GM12875 (cell line): ENCODE measurements around the gene APOC1.

Experiments
- H3K4me3 ChIP-seq: one replicate; pipeline ENCODE4 v1.5.1; 2011; ENCODE audit warnings: low read depth, low read length, control low read depth
- CTCF ChIP-seq: IDR thresholded peaks from 2 replicates; pipeline ENCODE4 v1.5.1; 2011; ENCODE audit warnings: low read depth, mild to moderate bottlenecking, control low read depth, inconsistent platforms, low read length, moderate library complexity, borderline replicate concordance; ENCODE audit not compliant: insufficient read depth

Gene APOC1

GRCh38 chr19:44943801-44944249 lies 29.4 kb downstream of the APOC1 start:
- peak; percentile 28; the same call in 1 of the 2 replicates for TF ChIP-seq CTCF
- H3K4me3 ChIP-seq, result no peak overlapping the region

DNA sequence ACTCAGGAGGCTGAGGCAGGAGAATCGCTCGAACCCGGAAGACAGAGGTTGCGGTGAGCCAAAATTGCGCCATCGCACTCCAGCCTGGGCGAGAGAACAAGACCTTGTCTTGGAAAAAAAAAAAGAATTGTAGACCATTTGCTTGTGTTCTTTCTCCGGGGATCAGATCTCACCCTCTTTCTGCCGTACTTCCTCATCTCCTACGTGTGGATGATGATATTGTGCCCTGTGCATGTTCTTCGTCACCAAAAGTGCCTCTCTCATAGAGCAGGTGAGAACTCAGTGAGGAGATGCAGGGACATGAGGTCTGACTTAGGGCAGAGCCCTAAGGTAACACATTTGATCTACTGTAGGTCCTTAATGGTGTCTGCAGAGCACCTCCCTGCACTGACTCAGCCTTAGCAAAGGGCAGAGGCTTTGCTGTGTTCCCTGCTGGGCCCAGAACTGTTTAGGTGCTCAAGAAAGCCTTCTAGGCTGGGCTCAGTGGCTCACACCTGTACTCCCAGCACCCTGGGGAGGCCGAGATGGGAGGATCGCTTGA lies 32.7 kb downstream of the APOC1 start:
- no peak overlapping the region for H3K4me3 ChIP-seq
- TF ChIP-seq CTCF, result no peak

- no peak overlapping the region for H3K4me3 ChIP-seq
- no peak for TF ChIP-seq CTCF
Observed at GRCh38 chr19:44948237-44948636, 33.8 kb downstream of the APOC1 start.

DNA sequence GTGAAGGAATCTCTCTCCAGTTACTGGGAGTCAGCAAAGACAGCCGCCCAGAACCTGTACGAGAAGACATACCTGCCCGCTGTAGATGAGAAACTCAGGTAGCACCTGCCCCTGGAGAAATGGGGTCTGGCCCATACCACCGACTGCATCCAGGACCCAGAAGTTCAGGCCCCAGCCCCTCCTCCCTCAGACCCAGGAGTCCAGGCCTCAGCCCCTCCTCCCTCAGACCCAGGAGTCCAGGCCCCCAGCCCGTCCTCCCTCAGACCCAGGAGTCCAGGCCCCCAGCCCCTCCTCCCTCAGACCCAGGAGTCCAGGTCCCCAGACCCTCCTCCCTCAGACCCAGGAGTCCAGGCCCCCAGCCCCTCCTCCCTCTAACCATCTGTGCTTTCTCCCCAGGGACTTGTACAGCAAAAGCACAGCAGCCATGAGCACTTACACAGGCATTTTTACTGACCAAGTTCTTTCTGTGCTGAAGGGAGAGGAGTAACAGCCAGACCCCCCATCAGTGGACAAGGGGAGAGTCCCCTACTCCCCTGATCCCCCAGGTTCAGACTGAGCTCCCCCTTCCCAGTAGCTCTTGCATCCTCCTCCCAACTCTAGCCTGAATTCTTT lies 34.5 kb downstream of the APOC1 start:
- H3K4me3 ChIP-seq, result no peak overlapping the region
- TF ChIP-seq CTCF, result no peak

DNA sequence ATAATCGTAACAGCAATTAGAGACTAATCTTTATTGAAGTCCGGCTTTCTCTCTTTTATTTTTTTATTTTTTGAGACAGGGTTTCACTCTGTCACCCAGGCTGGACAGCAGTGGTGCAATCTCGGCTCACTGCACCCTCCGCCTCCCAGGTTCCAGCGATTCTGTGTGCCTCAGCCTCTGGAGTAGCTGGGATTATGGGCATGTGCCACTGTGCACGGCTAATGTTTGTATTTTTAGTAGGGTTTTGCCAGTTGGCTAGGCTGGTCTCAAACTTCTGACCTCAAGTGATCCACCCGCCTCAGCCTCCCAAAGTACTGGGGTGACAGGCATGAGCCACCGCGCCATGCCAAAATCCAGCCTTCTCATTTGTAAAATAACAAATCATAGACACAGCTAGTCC lies 35.1 kb downstream of the APOC1 start:
- no peak for TF ChIP-seq CTCF
- H3K4me3 ChIP-seq, result no peak overlapping the region

GRCh38 chr19:44951179-44952159 lies 37.1 kb downstream of the APOC1 start:
- peak; percentile 62; the same call in 1 of the 2 replicates for TF ChIP-seq CTCF
- H3K4me3 ChIP-seq, result no peak overlapping the region

DNA sequence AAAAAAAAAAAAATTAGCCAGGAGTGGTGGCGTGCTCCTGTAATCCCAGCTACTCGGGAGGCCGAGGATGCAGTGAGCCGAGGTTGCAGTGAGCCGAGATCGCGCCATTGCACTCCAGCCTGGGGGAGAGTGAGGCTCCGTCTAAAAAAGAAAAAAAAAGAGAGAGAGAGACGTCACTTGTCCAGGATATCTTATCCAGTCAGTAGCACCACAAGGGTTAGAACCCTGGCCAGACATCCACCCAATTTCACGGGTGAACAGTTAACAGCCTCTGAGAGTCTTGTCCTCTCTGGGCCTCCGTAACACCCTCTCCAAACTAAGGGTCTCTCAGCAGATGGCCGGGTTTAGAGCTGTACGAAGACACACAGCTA lies 39.9 kb downstream of the APOC1 start:
- no peak for TF ChIP-seq CTCF

More for the DNA sequence above, 39.9 kb downstream of the APOC1 start:
- H3K4me3 ChIP-seq, result peak overlapping the region; percentile 88
